Measurements from ENCODE around the gene SURF4.
"Not testable (repeated sequence)": the region's sequence is repeated elsewhere in the genome, so short reads cannot be mapped to it uniquely, and the experiment has no call there.

SURF4 gene

GRCh38 chr9:133397895-133398294 lies 22.0 kb upstream of the SURF4 start:
- in situ Hi-C loops (cut with MboI; ENCODE audit: low sequenced_read_pairs), result no loop called here

- in situ Hi-C loops (cut with MboI; ENCODE audit: low sequenced_read_pairs), result no loop called here
Observed at GRCh38 chr9:133397370-133397769, 21.5 kb upstream of the SURF4 start.

DNA sequence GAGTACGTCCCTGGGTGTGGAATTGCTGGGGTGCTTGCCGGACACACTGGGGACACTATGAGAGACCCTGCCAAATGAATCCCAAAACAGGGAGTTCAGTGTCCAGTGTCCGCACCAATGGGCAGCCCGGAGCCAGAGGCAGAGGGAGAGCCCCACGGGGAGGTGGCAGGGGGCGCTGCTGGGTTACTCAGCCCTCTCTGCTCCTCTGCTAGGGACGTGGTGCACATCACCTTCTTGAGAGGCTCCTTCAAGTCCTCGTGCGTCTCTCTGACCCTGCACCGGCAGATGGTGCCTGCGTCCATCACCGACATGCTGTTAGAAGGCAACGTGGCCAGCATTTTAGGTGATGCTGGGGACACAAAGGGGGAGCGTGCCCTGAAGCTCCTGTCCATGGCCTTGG lies 21.1 kb upstream of the SURF4 start:
- in situ Hi-C loops (cut with MboI; ENCODE audit: low sequenced_read_pairs), result no loop called here

GRCh38 chr9:133394687-133395271 lies 18.9 kb upstream of the SURF4 start:
- in situ Hi-C loops (cut with MboI; ENCODE audit: low sequenced_read_pairs), result no loop called here

- in situ Hi-C loops (cut with MboI; ENCODE audit: low sequenced_read_pairs), result no loop called here
Observed at GRCh38 chr9:133393399-133393798, 17.5 kb upstream of the SURF4 start.

DNA sequence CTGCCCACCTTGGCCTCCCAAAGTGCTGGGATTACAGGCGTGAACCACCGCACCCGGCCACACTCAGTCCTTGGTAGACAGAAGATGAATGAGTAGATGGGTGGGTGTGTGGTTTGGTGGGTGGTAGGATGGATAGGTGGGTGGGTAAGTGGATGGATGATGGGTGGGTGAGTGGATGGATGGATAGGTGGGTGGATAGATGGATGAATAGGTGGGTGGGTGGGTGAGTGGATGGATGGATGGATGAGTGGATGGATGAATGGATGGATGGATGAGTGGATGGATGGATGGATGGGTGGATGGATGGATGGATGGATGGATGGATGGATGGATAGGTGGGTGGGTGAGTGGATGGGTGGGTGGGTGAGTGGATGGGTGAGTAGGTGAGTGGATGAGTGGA lies 16.4 kb upstream of the SURF4 start:
- in situ Hi-C loops (cut with MboI; ENCODE audit: low sequenced_read_pairs), result not testable (repeated sequence)

DNA sequence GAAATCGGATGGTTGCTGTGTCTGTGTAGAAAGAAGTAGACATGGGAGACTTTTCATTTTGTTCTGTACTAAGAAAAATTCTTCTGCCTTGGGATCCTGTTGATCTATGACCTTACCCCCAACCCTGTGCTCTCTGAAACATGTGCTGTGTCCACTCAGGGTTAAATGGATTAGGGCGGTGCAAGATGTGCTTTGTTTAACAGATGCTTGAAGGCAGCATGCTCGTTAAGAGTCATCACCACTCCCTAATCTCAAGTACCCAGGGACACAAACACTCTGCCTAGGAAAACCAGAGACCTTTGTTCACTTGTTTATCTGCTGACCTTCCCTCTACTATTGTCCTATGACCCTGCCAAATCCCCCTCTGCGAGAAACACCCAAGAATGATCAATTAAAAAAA lies 15.6 kb upstream of the SURF4 start:
- in situ Hi-C loops (cut with MboI; ENCODE audit: low sequenced_read_pairs), result not testable (repeated sequence)

- in situ Hi-C loops (cut with MboI; ENCODE audit: low sequenced_read_pairs), result no loop called here
Observed at GRCh38 chr9:133390713-133391112, 14.9 kb upstream of the SURF4 start.

- in situ Hi-C loops (cut with MboI; ENCODE audit: low sequenced_read_pairs), result no loop called here
Observed at GRCh38 chr9:133389562-133389961, 13.7 kb upstream of the SURF4 start.

- in situ Hi-C loops (cut with MboI; ENCODE audit: low sequenced_read_pairs), result no loop called here
Observed at GRCh38 chr9:133389025-133389557, 13.2 kb upstream of the SURF4 start.

DNA sequence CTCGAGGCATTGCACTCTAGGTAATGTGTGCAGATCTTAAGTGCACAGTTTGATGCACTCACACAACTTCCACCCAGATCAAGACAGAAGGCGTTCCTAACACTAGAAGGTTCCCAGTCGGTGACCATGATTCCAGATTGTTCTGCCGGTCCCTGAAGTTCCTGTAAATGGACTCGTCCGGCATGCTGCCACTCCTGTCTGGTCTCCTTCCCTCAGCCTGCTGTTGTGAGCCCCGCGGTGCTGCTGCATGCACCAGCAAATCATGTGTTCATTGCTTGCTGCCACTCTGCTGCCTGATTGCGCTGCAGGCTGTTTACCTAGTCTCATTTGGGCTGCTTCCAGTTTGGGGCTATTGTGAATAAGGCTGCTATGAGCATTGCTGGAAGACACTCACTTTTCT lies 11.8 kb upstream of the SURF4 start:
- in situ Hi-C loops (cut with MboI; ENCODE audit: low sequenced_read_pairs), result no loop called here

- in situ Hi-C loops (cut with MboI; ENCODE audit: low sequenced_read_pairs), result no loop called here
Observed at GRCh38 chr9:133386338-133386737, 10.5 kb upstream of the SURF4 start.

- in situ Hi-C loops (cut with MboI; ENCODE audit: low sequenced_read_pairs), result no loop called here
Observed at GRCh38 chr9:133385452-133385851, 9.6 kb upstream of the SURF4 start.

- in situ Hi-C loops (cut with MboI; ENCODE audit: low sequenced_read_pairs), result no loop called here
Observed at GRCh38 chr9:133384736-133385321, 9.0 kb upstream of the SURF4 start.

GRCh38 chr9:133383438-133383837 lies 7.6 kb upstream of the SURF4 start:
- in situ Hi-C loops (cut with MboI; ENCODE audit: low sequenced_read_pairs), result no loop called here

DNA sequence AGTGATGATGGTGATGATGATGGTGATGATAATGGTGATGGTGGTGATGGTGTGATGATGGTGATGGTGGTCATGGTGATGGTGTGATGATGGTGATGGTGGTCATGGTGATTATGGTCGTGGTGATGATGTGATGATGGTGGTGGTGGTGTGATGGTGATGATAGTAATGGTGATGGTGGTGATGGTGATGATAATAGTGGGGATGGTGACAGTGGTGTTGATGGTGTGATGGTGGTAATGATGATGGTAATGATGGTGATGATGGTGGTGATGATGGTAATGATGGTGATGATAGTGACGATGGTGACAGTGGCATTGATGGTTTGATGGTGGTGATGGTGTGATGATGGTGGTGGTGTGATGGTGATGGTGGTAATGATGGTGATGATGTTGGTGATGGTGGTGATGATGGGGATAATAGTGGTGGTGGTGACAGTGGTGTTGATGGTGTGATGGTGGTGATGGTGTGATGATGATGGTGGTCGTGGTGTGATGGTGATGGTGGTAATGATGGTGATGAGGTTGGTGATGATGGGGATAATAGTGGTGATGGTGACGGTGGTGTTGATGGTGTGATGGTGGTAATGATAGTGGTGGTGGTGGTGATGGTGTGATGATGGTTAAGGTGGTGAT lies 6.8 kb upstream of the SURF4 start:
- in situ Hi-C loops (cut with MboI; ENCODE audit: low sequenced_read_pairs), result no loop called here

- in situ Hi-C loops (cut with MboI; ENCODE audit: low sequenced_read_pairs), result no loop called here
Observed at GRCh38 chr9:133380734-133381133, 4.9 kb upstream of the SURF4 start.

- in situ Hi-C loops (cut with MboI; ENCODE audit: low sequenced_read_pairs), result no loop called here
Observed at GRCh38 chr9:133379153-133380086, 3.6 kb upstream of the SURF4 start.

GRCh38 chr9:133378408-133378962 lies 2.6 kb upstream of the SURF4 start:
- in situ Hi-C loops (cut with MboI; ENCODE audit: low sequenced_read_pairs), result no loop called here

GRCh38 chr9:133377721-133378216 lies 1.9 kb upstream of the SURF4 start:
- in situ Hi-C loops (cut with MboI; ENCODE audit: low sequenced_read_pairs), result no loop called here

DNA sequence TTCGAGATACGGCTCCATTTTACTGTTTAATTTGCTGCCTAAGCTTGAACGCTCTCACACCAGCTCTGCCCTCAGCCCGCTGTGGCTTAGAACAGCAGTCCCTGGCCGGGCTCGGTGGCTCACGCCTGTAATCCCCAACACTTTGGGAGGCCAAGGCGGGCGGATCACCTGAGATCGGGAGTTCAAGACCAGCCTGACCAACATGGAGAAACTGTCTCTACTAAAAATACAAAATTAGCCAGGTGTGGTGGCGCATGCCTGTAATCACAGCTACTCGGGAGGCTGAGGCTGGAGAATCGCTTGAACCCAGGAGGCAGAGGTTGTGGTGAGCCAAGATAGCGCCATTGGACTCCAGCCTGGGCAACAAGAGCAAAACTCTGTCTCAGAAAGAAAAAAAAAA lies 1.4 kb upstream of the SURF4 start:
- in situ Hi-C loops (cut with MboI; ENCODE audit: low sequenced_read_pairs), result not testable (repeated sequence)

Data from hTERT RPE-1 (cell line).